Measurements from ENCODE around the gene LCN1.

Gene LCN1

DNA sequence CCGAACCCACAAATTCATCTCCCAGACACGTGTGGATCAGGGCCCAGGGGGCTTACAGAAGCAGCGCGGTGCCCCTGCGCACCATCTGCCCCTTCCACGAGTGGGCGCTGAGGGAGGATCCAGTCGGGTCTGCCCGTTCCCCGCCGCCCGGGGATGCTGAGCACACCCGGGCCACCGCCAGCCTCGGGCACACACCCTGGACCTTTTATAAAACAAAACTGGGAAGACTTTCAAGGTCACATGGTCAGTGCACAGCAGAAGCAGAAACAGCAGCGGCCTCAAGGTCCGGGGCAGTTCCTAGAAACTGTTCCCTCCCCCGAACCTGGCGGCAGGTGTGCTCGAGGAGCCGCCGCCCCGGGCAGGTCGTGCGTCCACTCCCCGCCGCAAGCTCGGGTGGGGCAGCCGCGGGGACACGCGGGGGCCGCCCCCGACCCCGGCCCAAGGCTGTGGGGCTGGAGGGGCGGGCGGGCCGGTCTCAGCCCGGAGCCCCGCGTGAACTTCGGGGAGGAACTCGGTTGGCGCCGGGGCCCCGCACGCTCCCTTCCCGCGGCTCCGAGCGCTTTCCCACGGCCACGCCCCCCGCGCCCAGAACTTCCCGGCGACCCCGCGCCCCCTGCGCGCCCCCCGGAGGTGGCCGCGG, 42.3 kb upstream of the LCN1 start:
- peak overlapping the region; percentile 35 for H3K4me3 ChIP-seq (ENCODE audit: low read length)
- TF ChIP-seq, protein P1, sequence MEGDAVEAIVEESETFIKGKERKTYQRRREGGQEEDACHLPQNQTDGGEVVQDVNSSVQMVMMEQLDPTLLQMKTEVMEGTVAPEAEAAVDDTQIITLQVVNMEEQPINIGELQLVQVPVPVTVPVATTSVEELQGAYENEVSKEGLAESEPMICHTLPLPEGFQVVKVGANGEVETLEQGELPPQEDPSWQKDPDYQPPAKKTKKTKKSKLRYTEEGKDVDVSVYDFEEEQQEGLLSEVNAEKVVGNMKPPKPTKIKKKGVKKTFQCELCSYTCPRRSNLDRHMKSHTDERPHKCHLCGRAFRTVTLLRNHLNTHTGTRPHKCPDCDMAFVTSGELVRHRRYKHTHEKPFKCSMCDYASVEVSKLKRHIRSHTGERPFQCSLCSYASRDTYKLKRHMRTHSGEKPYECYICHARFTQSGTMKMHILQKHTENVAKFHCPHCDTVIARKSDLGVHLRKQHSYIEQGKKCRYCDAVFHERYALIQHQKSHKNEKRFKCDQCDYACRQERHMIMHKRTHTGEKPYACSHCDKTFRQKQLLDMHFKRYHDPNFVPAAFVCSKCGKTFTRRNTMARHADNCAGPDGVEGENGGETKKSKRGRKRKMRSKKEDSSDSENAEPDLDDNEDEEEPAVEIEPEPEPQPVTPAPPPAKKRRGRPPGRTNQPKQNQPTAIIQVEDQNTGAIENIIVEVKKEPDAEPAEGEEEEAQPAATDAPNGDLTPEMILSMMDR (conservative IDR thresholded peaks at IDR 0.05; ENCODE audit: low read depth, low read length), result peak; percentile 13
- no peak for DNase-seq (ENCODE audit: low read depth)

DNA sequence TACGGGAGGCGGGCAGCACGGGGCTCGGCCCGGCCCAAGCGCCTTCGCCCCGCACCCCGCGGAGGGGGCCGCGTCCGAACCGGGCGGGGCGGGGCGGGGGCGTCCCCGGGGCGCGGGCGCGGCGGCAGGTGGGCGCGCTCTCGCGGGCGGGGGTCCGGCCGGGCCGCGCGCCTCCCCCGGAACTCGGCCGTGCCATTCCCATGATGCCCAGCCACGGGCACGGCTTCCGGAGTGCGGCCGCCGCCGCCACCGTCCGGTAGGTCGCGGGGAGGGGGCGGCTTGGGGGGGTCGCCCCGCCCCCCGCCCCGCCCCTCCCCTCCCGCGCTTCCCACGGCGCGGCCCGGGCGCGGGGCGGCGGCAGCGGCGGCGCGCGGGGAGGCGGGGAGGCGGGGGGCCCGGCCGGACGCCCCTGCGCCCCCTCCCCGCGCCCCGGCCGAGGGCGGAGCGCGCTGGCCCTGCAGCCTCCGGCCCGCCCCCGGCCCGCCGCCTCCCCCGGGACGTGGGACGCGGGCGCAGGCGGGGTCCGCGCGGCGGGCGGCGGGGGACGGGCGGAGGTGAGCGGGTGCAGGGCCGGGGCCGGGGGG, 41.7 kb upstream of the LCN1 start, which contains the start of gene PPP1R26:
PPP1R26 (plus strand) TSS at position 314 of the 584 bp plus-strand sequence. CDS start 4,729 bp downstream, outside the sequence.
- peak within 1 kb of the TSS; percentile 75 for H3K4me3 ChIP-seq (ENCODE audit: low read length)
- no peak for DNase-seq (ENCODE audit: low read depth)
- TF ChIP-seq, protein P1 (conservative IDR thresholded peaks at IDR 0.05; ENCODE audit: low read depth, low read length), result no peak

DNA sequence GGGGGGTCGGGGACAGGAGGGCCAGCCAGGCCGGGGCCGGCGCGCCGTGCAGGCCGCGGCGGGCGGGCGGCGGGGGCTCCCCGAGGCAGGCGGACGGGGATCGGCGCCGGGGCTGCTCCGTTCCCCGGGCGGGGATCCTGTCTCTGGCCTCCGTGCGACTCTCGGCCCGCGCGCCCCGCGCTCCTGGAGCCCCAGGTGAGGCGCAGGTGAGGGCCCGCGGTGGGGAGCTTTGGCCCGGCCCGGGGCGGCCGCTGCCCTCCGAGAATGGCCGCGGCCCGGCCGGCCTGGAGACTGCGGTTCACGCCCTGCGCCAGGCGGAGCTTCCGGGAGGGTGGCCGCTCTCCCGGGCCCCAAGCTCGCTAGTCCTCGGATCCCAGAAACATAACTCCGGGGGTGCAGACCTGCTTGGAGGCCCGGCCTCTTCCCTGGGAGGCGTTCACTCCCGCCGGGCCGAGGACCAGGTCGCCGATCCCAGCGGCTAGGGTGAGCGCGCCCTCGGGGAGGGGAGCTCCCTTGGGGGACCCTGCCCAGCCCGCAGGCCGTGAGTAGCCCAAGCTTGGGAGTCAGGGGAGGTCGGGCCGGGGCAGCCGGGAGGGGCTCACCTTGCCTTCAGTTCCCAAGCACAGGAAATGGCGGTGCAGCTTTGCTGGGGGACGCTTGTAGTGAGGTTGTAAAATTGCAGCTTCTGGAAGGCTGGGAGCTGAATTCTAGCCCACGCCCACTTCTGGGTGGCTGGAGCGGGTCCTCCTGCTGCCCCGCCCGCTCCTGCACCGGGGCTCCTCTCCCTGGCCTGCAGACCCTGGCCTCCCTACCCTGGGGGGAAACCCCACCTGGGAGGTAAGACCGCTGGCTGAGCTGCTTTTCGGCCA, 40.9 kb upstream of the LCN1 start:
- H3K4me3 ChIP-seq (ENCODE audit: low read length), result peak overlapping the region; percentile 75
- DNase-seq (ENCODE audit: low read depth), result no peak
- TF ChIP-seq, protein P1 (conservative IDR thresholded peaks at IDR 0.05; ENCODE audit: low read depth, low read length), result no peak

DNA sequence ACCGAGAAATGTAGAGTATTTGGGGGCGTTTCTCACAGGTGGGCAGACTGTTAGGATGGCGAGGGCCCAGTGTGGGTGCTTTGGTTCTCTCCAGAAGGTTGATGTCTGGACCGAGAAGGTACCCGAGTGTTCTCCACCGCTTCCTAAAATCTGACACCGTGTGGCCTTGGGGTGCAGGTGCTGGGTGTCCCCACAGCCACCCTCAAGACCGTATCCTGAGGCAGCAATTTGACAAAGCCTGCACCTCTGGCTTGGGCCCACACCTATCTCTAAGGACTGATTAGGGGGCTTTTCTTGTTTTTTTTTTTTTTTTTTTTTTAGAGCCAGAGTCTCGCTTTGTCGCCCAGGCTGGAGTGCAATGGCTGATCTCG, 40.3 kb upstream of the LCN1 start:
- TF ChIP-seq, protein P1 (conservative IDR thresholded peaks at IDR 0.05; ENCODE audit: low read depth, low read length), result no peak
- H3K4me3 ChIP-seq (ENCODE audit: low read length), result peak overlapping the region; percentile 75
- no peak for DNase-seq (ENCODE audit: low read depth)

DNA sequence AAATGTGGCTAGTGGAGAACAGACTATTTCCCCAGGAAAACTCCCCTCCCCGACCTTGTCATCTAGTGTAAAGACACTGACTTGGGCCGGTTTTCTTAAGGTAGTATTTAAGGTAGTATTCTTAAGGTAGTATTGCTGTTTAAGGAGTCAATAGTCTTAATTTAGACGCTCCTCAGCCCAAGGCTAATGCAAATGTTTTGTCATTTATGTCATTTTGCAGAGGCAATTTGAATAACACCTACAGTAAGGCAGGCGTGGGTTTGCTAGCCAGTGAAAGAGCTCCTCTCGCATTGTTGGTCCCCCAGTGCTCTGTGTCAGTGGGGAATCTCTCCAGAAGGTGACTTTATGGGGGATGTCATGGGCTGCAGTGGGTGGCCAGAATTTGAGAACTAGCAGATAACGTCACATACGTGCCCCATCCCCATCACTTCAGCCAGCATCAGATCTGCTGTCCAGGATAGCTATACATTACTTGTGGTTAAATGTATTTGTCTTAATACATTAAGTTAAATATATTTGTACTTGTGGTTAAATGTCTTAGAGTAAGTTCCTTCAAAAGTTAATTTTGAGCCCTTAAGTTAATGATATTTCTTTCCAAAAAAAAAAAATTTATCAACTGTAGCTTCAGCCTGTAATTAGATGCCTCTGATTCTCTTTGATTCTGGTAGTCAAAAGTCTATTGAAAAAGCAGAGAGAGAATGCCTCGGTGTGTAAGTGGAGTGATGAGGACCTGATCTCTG, 39.1 kb upstream of the LCN1 start:
- DNase-seq (ENCODE audit: low read depth), result no peak
- TF ChIP-seq, protein P1 (conservative IDR thresholded peaks at IDR 0.05; ENCODE audit: low read depth, low read length), result no peak
- H3K4me3 ChIP-seq (ENCODE audit: low read length), result no peak overlapping the region

DNA sequence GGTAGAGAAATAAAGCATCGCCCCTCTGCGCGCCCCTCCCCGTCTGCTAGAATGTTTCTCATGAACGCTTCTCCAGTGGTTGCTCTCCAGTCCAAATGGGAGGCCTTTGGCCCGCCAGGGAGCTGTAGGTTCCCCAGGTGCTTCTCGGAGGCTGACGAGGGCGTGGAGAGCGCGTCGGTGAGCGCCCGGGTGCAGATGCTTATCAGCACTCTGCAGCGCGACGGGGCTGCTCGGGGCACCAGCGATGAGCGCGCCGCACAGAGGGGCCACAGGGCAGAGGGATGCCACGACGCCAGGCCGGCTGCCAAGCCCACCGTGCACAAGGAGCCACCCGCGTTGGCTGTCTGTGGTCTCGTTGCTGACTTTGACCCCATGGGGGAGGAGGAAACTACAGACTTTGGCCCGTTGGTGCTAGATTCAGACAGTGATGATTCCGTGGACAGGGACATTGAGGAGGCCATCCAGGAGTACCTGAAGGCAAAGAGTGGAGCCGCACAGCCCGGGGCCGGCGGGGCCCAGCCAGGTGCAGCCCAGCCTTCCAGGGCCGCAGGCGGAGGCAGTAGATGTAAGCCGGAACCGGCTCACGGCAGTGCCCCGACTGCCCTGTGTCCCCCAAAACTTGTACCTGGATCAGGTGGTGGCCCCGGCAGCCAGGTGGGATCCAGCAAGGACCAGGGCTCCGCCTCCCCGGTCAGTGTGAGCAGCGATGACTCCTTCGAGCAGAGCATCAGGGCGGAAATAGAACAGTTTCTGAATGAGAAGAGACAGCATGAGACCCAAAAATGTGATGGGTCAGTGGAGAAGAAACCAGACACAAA, 36.6 kb upstream of the LCN1 start:
- no peak for DNase-seq (ENCODE audit: low read depth)
- TF ChIP-seq, protein P1 (conservative IDR thresholded peaks at IDR 0.05; ENCODE audit: low read depth, low read length), result no peak
- H3K4me3 ChIP-seq (ENCODE audit: low read length), result no peak overlapping the region
